PC-9 (cell line): ENCODE measurements around the gene HCAR3.

Experiments used
- CTCF ChIP-seq: fragments of 200-600 bp; sonication (generic); conservative IDR thresholded peaks from 2 replicates; pipeline ENCODE4 v1.6.1; 2017; ENCODE audit warnings: mixed run types, antibody characterized with exemption, mild to moderate bottlenecking, moderate library complexity
- EZH2 ChIP-seq: fragments of 200-600 bp; sonication (generic); IDR thresholded peaks from 2 replicates; pipeline ENCODE4 v1.8.0; 2017; ENCODE audit warnings: antibody characterized with exemption, low read depth

- TF ChIP-seq CTCF (no peak), EZH2 (no peak)
These were observed 29.5 kb downstream of the HCAR3 start for GRCh38 chr12:122687086-122687485.
